Activated CD4-positive, alpha-beta T cell treated with anti-CD3 and anti-CD28 coated beads, Interleukin-2, Interleukin-4, amounts not matched to agents 100 ng/mL and 50 ng/mL, durations not matched to agents 16 hours and 8 hours (primary cell): Measurements from ENCODE around the gene PRODH2.

Experiments used
- DNase-seq: peaks from one replicate; pipeline ENCODE4 v3.0.0-alpha.2; 2020; ENCODE audit warnings: low spot score

Gene PRODH2

GRCh38 chr19:35757749-35758608, 54.7 kb downstream of the PRODH2 start, which contains the start of gene PROSER3:
Gene PROSER3 (plus strand): TSS chr19:35758176. CDS start chr19:35758216, 40 bp downstream.
- DNase-seq = peak; percentile 100

DNA sequence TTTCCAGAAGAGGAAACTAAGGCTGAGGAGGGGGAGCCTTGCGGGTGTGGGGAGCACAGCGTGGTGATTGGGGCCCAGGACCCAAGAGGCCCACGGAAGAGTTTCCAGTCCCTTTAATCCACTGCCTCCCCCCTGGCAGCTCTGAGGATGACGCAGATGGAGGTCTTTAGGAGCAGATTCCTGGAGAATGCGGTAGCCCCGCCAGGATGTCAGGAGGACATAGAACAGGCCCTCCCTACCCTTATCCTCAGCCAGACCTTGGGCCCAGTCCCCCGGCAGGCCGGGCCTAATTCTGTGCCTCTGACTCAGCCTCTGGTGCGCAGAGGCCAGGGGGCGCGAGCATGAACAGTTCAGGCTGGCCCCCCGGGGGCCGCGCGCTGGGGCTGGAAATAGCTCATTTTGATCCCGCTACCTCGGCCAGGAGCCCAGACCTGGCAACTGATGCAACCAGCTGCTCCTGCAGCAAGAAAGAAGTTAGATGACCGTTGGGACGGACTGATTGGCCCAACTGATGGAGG, 55.4 kb downstream of the PRODH2 start:
- no peak for DNase-seq

DNA sequence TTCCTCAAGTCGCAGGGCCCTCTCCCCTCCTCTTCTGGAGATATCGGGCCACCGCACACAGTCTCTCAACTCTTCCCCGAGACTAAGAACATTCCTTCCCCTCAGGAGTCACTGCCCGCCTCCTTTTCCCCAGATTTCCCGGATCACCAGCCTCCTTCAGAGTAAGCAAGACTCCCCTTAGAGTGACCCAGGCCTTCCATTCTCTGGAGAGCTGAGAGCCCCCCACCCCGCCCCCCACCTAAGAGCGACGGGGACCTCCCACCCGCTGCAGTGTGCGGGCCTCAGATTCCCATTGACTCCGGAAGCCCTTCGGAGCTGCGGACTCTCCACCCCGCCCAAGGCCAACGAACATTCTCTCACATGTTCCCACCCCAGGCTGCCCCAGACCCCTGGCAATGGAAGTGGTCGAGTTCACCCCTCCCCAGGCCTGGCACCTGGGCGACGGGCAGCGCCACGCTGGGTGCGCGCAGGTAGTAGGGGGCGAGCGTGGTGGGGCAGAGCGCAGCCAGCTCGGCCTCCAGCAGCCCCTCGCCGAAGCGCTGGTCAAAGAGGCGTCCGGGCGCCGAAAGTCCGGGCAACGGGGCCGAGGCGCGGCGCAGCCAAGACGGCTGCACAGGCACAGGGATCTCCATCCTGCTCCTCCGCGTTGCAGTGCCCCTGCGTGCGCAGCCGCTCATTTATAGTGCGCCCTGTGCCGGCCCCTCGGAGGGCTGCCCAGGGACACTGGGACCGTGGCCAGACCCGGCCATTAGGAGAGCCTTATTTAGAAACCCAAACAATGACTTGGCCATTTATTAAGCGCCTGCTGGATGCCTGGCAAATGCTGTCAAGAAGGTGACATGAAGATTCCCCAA, 56.0 kb downstream of the PRODH2 start, which contains the start of gene HSPB6:
Gene HSPB6 (minus strand): TSS at position 653 of the 854 bp plus-strand sequence. CDS start 21 bp downstream, at position 632.
- DNase-seq = no peak

GRCh38 chr19:35755550-35756376, 56.9 kb downstream of the PRODH2 start:
- DNase-seq = peak; percentile 20

GRCh38 chr19:35755131-35755549, 57.5 kb downstream of the PRODH2 start:
- DNase-seq = no peak

GRCh38 chr19:35754370-35755130, 58.1 kb downstream of the PRODH2 start:
- DNase-seq = no peak

DNA sequence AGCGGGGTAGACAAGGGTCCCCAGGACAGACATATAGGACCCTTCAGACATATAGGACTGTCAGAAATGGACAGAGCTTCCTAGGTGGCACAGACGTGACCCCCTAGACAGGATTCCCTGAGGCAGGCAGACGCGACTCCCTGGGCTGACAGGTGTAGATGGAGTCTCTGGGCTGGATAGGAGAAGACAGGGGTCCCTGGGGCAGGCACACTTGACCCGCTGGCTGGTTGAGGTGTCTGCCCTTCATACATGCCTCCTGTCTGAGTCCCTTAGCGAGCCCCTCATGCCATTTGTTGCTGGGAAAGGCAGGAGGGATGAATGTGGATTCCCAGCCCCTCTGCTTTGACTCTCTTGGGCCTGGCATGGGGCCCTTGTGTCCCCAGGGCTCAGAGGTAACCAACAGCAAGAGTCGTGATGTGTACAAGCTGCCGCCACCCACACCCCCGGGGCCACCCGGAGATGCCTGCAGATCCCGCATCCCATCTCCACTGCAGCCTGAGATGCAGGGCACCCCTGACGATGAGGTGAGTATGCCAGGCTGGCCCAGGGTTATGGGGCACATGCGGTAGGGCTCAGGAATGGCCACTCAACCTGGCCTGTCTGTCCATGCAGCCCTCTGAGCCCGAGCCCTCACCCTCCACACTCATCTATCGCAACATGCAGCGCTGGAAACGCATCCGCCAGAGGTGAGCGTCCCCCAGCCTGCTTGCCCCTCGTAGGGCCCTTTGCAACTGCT, 58.8 kb downstream of the PRODH2 start:
- DNase-seq = no peak

DNA sequence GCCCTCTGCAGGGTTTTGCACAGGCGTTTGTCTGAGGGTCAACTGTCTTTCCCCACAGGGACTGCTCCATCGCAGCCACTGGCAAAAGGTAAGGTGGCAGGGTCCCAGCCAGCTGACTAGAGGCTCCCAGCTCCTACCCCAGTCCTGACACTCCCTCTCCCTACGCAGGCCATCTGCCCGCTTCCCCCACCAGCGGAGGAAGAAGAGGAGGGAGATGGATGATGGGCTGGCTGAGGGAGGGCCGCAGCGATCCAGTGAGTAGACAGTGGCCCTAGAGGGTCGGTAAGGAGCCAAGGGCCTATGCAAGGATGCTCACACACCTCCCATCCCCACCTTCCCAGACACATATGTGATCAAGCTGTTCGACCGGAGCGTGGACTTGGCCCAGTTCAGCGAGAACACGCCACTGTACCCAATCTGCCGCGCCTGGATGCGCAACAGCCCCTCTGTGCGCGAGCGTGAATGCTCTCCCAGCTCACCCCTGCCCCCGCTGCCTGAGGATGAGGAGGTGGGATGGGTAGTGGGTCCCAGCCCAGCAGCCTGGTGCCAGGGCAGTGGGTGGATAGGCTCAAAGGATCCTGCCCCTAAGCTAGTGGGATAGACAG, 59.8 kb downstream of the PRODH2 start:
- DNase-seq = no peak

DNA sequence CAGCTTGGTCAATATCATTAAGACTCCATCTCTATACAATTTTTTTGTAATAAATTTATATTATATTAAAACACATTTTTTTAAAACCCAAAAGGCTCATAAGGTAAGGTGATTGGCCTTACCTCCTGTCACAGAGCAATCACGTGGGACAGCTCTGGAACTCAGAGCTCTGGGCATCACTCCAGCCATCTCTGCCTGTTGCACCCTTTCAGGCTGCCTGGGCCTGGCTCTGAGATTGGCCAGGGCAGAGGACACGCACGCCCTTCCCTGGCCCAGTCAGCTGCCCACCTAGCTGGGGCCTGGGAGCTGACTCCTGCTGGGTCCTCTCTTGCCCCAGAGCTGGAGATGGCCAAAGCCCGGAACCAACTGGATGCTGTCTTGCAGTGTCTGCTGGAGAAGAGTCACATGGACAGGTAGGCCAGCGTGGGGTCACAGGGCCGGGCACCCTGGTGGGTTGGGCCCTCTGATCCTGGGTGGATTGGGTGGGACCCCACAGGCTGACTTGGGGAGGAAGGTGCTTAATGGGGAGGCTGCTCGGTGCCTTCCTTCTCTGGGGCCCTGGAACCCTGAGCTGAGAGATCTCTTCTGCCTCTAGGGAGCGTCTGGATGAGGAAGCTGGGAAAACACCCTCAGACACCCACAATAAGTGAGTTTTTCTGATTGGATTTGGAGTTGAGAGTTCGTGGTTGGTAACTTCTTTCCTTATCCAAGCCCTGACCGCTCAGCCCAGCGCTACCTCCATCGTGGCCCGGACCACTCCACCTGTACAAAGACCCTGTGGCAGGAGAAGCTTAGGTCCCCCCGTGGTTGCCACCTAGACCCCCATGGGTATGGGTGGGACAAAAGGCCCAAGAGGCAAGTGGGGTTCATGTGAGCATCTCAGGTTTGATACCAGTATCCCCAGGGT, 60.6 kb downstream of the PRODH2 start:
- DNase-seq = no peak

DNA sequence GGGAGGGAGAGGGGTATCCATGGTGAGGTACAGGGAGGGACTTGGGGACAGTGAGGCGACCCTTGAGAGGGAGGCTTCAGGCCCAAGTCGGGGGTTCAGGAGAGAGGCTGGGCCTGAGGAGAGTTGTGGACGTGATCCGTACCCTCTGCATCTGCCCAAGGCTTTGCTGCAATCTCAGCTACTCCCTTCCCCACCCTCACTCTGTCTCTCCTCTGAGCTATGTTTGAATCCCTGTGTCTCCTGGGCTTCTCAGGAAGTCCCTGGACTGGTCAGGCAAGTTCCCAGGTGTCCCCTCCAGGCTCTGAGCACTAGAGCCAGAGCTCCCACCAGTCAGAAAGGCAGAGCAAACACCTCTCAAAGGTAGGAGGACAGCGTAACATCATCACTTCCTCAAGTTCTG, 62.5 kb downstream of the PRODH2 start:
- no peak for DNase-seq
